HG03280 (cell line): ENCODE measurements around the gene RPA3.

ENCODE experiments used
- ATAC-seq: cut with Tn5 transposase; IDR thresholded peaks from one replicate; pipeline ENCODE4 v1.9.1; 2021; ENCODE audit warnings: mild to moderate bottlenecking, moderate library complexity; ENCODE audit not compliant: unreplicated experiment

The RPA3 gene

GRCh38 chr7:7614018-7614741, 104.2 kb downstream of the RPA3 start:
- no peak for ATAC-seq

GRCh38 chr7:7613210-7613609, 105.2 kb downstream of the RPA3 start:
- no peak for ATAC-seq

- ATAC-seq = no peak
These were observed 105.9 kb downstream of the RPA3 start for GRCh38 chr7:7612519-7612918.

GRCh38 chr7:7609330-7609729, 109.1 kb downstream of the RPA3 start:
- no peak for ATAC-seq

GRCh38 chr7:7607010-7607409, 111.4 kb downstream of the RPA3 start:
- ATAC-seq = no peak

GRCh38 chr7:7596176-7596575, 122.2 kb downstream of the RPA3 start:
- no peak for ATAC-seq

- ATAC-seq = no peak
These were observed 123.0 kb downstream of the RPA3 start for GRCh38 chr7:7595451-7595850.
